Activated effector memory CD4-positive, alpha-beta T cell treated with anti-CD3 and anti-CD28 coated beads, Interleukin-2, amount 50 U/mL, for 16 hours (primary cell): Measurements from ENCODE around the gene GLT8D2.
"Not testable (repeated sequence)": the region's sequence is repeated elsewhere in the genome, so short reads cannot be mapped to it uniquely, and the experiment has no call there.

ENCODE experiments used
- DNase-seq: peaks from one replicate; pipeline ENCODE4 v3.0.0-alpha.2; 2020

GLT8D2 gene

DNA sequence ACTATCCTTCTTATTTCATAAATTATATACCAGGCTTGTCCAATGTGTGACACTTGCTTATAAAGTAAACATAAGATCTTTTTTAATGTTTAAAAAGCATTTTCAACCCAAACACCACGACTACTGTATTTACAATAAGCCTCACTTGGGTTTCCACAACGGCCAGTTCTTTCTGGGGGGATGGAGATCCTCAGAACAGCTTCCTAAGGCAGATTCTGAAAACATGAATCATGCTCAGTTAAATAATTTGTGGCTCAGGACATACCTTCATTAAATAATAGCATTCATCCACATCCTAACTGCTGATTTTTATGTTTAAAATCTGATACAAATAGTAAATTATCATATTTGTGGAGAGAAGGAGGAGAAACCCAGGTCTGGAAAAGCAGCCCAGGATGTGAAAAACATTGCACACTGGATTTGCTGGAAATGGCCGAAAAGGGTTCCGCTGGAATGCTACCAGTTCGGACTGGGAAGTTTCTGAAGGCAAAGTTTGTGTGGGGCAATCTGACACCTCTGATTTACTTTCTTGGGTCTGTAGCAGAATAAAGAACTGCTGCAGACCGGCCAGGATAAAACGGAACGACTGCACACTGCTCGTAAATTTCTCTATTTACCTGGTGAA, 597 bp downstream of the GLT8D2 start:
- DNase-seq: no peak

DNA sequence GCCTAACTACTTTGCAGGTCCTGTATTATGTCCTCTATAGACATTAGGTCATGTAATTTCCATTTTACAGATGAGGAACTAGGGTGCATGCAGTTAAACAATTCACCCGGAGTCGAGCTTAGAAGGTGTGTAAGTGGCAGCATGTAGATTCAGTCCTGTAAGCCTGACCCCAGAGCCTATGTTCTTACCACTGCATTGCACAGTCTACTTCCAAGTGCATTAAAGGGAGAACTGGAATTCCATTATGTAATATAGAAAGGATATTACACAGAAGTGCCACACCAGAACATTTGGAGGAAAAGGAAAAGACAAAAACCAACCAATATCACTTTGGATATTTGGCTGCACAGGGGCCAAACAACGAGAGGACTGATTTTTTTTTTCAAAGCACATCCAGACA, 1.2 kb downstream of the GLT8D2 start:
- no peak for DNase-seq

DNA sequence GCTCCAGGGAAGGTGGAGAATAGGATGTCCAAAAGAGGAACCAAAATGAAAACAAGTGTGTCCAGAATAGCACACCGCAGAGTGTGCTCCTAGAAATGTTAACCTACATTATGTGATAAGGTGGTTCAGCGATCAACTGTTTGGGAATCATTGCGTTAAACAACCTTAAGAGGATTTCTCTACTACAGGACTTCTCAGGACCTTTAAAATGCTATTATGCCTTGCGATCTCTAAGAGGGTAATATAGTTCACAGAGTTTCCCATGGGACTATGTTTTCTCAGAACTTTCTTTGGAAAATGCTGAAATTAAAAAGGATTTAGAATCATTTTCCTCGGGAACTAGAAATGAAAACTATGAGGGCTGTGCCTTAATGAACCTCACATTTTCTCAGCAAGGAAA, 1.8 kb downstream of the GLT8D2 start:
- DNase-seq: no peak

DNA sequence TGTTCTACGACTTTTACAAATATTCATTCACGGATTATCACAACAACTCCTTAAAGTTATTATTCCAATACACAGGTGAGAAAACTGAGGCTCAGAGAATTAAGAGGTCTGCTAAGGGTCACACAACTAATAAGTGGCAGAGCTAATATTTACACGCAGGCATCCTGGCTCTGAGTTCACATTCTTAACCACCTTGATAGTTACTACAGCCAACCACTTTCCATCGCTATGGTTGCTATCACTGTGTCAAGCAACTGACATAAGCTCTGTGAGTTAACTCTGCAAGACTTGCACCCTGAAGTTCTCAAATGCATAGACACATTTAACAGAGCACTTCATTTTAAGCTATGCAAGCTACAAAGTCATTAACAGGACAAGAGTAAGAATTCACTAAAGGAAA, 3.7 kb downstream of the GLT8D2 start:
- no peak for DNase-seq

DNA sequence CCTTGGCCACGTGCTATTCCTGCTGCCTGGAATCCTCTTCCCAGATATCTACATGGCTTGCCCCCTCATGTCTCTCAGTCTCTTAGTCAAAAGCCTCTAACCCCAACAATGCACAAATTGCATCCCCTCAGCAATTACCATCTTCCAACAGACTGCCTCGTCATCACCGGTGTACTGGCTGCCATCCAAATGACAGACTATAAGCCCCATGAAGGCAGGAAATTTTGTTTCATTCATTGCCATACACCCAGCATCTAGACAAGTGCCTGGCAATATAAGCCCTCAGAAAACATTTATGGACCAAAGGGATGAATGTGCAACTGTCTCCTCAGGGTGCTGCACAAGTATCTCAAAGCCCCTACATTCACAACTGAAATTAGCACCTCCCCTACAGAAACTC, 5.8 kb downstream of the GLT8D2 start:
- DNase-seq: no peak

DNA sequence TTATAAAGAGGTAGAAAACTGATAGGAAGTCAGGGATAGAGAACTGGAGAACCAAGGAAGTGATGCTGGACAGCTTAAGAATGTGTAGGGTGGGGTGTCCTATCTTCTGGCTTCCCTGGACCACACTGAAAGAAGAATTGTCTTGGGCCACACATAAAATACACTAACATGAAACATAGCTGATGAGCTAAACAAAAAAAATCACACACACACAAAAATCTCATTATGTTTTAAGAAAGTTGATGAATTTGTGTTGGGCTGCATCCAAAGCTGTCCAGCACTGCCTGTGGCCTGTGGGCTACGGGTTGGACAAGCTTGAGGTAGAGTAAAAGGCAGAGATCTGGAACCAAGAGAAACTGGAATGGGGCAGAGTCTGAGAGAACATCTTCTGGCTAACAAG, 7.4 kb downstream of the GLT8D2 start:
- no peak for DNase-seq

DNA sequence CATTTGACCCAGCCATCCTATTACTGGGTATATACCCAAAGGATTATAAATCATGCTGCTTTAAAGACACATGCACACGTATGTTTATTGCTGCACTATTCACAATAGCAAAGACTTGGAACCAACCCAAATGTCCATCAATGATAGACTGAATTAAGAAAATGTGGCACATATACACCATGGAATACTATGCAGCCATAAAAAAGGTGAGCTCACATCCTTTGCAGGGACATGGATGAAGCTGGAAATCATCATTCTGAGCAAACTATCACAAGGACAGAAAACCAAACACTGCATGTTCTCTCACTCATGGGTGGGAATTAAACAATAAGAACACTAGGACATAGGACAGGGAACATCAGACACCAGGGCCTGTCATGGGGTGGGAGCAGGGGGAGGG, 10.2 kb downstream of the GLT8D2 start:
- not testable (repeated sequence) for DNase-seq

DNA sequence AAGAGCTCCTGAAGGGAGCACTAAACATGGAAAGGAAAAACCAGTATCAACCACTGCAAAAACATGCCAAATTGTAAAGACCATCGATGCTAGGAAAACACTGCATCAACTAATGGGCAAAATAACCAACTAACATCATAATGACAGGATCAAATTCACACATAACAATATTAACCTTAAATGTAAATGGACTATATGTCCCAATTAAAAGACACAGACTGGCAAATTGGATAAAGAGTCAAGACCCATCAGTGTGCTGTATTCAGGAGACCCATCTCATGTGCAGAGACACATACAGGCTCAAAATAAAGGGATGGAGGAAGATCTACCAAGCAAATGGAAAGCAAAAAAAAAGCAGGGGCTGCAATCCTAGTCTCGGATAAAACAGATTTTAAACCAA, 13.8 kb downstream of the GLT8D2 start:
- not testable (repeated sequence) for DNase-seq

DNA sequence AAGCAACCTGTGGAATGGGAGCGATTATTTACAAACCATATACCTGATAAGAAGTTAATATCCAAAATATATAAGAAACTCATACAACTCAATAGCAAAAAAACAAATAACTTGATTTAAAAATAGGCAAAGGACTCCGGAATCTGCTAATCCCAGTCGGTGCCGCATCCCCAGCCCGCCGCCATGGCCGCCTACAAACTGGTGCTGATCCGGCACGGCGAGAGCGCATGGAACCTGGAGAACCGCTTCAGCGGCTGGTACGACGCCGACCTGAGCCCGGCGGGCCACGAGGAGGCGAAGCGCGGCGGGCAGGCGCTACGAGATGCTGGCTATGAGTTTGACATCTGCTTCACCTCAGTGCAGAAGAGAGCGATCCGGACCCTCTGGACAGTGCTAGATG, 19.4 kb downstream of the GLT8D2 start:
- not testable (repeated sequence) for DNase-seq

DNA sequence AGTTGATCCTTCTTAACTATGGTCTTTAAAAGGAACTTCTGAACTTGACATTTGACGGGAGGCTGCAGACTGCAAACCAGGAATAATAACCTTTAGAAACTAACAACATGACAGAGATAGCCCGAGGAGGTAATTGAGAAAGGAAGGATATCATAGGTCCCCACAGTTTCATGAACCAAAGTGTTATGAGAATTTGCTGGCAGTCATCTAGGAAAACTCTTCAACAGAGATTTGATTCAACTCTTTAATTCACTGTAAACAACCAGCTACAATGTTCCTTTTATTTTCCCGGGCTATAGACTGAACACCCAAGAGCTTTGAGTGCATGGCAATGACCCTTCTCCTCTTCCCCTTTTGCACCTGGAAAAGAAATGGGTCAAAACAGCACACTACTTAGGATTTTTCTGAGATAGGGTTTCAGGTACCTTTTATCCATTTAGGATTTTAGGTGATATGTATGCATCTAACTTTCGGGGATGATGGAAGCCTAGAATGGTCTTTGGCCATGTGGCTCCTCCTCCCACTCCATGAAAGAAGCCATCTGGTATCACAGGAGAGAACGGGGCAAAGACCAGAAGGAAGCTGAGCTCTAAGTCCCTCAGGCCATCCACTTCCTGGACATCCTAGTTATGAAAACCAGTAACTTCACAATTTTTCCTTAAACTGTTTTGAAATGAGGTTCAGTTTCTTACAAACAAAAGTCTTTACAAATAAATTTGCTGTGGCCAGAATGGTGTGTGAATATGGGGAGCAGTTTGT, 23.0 kb downstream of the GLT8D2 start:
- no peak for DNase-seq

DNA sequence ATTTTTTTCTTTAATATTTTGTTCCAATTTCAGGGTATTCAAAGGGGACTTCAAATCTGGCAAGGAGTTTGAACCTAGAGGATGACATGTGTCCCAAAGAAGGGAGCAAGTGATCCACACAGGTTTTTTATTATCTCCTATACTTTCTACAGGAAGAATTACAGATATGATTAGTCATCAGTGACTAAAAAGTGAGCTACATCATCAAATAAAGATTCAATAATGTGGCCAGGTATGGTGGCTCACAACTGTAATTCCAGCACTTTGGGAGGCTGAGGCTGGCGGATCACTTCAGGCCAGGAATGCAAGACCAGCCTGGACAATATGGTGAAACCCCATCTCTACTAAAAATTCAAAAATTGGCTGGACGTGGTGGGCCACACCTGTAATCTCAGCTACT, 24.2 kb downstream of the GLT8D2 start:
- no peak for DNase-seq

DNA sequence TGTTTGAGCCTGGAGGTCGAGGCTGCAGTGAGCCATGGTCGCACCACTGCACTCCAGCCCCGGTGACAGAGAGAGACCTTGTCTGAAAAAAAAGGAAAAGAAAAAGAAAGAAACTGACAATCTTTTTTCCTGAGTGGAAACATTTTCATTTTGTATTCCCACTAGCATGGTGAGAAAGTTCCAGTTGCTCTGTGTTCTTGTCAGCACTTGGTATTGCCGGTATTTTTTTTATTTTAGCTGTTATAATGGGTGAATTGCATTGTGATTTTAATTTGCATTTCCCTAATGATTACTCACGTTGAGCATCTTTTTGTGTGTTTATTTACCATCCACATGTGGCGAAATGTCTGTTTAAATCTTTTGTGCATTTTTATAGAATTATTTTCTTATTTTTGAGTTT, 25.6 kb downstream of the GLT8D2 start:
- DNase-seq: no peak

DNA sequence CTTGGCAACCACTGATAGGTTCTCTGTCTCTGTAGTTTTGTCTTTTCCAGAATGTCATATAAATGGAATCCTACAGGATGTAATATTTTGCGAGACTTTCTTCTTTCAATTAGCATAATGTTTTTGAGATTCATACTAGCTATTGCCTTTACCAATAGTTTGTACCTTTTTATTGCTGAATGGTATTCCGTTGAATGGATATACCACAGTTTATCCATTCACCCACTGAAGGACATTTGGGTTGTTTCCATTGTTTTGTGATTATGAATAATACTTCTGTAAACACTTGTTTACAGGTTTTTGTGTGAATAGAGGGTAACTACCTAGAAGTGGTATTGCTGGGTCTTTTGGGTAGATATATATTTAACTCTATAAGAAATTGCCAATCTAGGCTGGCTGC, 26.3 kb downstream of the GLT8D2 start:
- no peak for DNase-seq

DNA sequence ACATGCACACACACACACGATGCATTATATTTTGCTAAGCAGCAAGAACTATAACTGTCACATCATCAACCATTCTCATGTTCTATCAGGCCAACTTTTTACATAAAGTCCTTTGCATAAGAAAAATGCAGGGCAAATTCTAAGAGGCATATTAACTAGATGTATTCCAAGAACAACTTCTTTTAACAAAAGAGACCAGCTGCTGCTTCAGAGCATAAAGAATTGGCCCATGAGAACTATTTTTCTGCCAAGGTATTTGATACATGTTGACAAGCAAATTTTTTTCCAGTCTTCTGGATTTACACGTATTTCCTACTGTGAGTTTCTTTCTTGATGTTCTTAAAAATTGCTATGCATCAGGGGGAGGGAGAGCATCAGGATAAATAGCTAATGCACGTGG, 27.2 kb downstream of the GLT8D2 start:
- no peak for DNase-seq

DNA sequence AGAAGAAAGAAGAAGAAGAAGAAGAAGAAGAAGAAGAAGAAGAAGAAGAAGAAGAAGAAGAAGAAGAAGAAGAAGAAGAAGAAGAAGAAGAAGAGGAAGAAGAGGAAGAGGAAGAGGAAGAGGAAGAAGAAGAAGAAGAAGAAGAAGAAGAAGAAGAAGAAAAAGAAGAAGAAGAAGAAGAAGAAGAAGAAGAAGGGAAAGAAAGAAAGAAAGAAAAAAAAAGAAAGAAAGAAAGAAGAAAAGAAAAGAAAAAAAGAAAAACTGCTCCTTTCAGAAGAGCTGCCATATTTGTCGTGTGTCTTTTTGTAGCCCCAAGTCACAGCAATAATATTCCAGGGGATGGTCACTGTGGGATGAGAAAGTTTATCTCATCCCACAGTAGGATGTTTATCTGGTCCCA, 28.1 kb downstream of the GLT8D2 start:
- not testable (repeated sequence) for DNase-seq

DNA sequence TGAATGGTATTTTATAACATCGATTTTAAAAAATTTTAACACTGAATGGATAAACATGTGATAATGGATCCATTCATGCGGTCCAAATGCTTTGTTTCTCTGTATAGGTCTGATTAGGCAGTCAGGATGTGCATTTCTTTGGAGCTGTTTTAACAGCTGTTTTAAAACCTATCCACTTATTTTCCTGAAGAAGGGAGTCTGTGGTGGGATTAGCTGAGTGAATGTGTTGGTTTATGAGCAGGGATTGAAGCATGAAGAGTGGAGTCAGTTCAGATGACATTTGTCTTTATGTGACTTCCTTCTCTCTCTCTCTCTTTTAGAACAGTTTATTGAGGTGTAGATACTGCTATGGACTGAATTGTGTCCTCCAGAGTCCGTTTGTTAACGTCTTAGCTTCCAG, 37.7 kb downstream of the GLT8D2 start:
- no peak for DNase-seq

DNA sequence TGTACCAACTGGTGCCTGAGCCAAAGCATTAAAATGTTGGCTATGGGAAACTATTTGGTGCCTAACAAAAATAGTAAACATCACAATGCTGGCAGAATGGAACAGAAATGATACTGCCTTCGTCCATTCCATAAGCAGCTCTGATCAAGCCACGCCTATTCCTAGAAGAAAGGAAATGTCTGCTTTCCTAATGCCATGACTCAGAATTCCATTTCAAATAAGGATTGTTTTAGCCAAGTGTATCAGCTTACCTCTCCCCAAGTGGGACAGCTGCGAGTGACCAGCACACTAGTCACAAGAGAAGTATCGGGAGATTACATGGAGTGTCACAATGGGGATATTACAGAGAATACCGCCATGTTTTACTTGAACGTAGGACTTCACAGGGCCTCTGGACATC, 38.7 kb downstream of the GLT8D2 start:
- no peak for DNase-seq

DNA sequence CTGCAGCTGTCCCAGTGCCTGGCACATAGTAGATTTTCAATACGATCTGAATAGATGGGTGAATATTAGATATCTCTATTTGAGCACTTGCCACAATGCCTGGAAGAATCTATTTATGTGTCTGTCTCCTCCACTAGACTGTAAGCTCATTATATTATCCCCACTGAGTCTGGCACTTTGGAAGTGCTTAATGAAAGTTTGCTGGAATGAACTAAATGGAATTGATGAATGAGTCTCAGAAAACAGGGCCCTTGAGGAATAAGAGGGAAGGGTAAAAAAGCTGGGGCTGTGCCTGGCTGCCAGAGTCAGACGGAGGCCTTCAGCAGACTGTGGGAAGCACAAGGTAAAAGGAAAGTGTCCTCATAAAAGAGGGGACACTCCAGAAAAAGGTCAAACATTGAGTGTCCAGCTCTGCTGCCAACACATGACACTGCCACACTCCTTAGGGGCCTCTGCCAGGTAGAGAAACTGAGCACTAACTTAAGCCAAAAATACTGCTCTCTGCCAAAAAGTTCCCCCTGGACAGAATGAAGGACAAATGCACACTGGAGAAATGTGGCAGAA, 39.3 kb downstream of the GLT8D2 start:
- no peak for DNase-seq

DNA sequence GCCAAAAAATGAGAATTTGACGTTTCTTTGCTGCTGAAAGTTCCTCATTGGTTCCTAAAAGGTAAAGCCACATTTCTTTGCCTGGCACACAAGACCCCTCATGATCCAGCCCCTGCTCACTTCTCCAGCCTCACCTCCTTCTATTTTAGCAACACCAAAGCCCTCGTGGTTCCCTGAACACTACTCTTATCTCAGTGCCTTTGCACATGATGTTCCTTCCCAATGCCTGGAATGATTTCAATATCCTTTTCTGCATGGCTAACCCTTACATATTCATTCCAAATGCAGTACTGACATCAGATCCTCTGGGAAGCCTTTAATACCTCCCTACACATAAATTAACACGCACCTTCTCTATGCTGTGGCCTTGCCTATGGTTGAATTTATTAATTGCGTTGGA, 39.9 kb downstream of the GLT8D2 start:
- DNase-seq: no peak

DNA sequence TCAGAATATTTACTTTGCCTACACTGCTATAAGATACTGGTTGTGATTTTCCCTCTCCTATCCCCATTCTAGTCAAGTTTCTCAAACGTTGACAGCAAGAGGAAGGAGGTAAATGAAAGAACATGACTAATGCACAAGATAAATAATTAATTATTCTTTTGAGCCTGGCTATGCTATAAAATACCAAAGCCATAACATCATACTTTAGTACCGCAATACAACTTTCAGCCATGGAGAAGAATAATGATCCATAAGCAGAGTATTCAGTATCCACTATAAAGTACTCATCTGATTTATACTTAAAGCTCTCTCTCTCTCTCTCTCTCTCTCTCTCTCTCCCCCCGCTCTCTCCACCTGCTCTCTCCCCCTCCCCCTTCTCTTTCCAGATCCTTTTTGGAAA, 43.1 kb downstream of the GLT8D2 start:
- no peak for DNase-seq

DNA sequence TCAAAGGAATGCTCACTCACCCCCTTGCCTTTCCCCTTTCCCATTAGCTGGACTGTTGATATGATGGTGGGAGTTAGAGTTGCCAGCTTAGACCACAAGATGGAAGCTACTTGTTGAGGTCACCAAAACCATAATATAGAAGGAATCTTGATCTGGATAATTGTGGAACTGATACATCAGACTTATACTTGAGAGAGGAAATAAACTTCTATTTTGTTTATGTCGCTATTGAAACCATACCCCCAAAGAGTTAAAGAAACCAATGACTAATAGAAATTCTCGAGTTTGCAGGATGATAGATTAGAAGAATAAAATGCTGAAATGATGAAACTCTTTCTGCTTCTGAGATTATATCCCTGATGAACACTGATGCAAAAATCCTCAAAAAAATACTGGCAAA, 46.4 kb downstream of the GLT8D2 start:
- DNase-seq: no peak

DNA sequence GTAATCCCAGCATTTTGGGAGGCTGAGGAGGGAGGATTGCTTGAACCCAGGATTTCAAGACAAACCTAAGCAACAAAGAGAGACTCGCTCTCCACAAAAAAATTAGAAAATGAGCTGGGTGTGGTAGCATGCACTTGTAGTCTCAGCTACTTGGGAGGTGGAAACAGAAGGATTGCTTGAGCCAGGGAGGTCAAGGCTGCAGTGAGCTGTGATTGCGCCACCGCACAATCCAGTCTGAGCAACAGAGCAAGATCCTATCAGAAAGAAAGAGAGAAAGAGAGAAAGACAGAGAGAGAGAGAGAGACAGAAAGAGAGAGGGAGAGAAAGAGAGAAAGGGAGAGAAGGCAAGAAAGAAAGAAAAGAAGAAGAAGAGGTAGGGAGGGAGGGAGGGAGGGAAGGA, 47.3 kb downstream of the GLT8D2 start:
- no peak for DNase-seq

DNA sequence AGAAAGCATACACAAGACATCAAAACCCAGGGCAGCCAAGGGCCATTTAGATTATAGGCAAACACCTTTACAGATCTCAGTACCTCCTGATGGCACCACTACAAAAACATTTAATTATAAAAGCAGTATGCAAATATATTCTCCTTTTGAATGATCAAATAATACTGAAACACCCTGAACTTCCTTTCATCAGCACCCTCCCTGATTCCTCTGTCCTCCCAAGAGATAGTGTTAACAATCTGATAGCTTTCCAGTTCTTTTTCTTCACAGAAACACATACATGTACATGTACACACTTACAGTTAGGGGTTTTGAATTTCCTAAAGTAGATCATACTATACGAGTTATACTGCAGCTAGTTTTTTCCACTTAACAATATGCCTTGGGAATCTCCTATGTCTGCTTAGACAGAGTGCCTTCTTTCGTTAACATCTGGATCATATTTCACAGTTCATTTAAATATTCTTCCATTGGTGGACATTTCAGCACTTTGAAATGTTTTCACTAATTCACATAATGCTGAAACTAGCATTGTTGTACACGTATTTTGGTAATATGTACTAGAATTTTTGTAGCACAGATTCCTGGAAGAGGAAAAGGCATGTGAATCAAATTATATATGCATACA, 49.1 kb downstream of the GLT8D2 start:
- no peak for DNase-seq

DNA sequence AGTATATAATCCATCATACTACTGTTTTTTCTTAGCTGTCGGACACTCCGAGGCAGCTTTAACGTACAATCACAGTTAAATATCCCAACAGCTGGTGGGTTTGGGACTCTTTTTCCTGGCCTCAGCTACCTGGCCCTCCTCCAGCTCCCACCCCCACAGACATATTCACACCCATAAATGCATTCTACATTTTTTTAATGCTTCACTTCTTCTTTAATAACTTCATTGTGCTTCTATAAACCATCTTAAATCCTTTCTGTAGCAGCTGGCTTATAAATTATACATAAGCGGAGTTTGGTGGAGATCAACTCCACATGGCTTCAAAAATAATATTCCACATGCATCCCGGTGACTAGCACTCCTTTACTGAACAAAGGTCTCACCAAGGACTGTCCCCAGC, 51.0 kb downstream of the GLT8D2 start:
- DNase-seq: no peak
